ENCODE results near the gene PSORS1C1.

Gene PSORS1C1

GRCh38 chr6:31171931-31172905 lies 57.6 kb downstream of the PSORS1C1 start:
- ChIA-PET POLR2A (no interaction called here), CTCF (no interaction called here)
- no peak for TF ChIP-seq TARDBP (IDR thresholded peaks at IDR 0.05)
- no peak for TF ChIP-seq LEF1 (IDR thresholded peaks at IDR 0.05; ENCODE audit: borderline replicate concordance)
- no peak for TF ChIP-seq BHLHE40 (IDR thresholded peaks at IDR 0.05; ENCODE audit: borderline replicate concordance)
- TF ChIP-seq ELF4 (IDR thresholded peaks at IDR 0.05): no peak
- no peak for TF ChIP-seq ZNF384 (IDR thresholded peaks at IDR 0.05)
- no peak for TF ChIP-seq PKNOX1 (IDR thresholded peaks at IDR 0.05)
- no peak for TF ChIP-seq NFRKB (IDR thresholded peaks at IDR 0.05)
- DNase-seq (ENCODE audit: extremely low spot score): no peak

GRCh38 chr6:31172973-31173384 lies 58.4 kb downstream of the PSORS1C1 start:
- TF ChIP-seq FOXM1 (IDR thresholded peaks at IDR 0.05; ENCODE audit: borderline replicate concordance) (no peak), ELF4 (IDR thresholded peaks at IDR 0.05) (no peak), L3MBTL2 (conservative IDR thresholded peaks at IDR 0.05) (no peak), NFRKB (IDR thresholded peaks at IDR 0.05) (no peak), FOXA1 (IDR thresholded peaks at IDR 0.05) (no peak), ZNF384 (IDR thresholded peaks at IDR 0.05) (no peak), PKNOX1 (IDR thresholded peaks at IDR 0.05) (no peak), HDGF (IDR thresholded peaks at IDR 0.05; ENCODE audit: borderline replicate concordance) (no peak), FOXK2 (IDR thresholded peaks at IDR 0.05) (no peak), LEF1 (IDR thresholded peaks at IDR 0.05; ENCODE audit: borderline replicate concordance) (no peak), BHLHE40 (IDR thresholded peaks at IDR 0.05; ENCODE audit: borderline replicate concordance) (no peak)
- DNase-seq (ENCODE audit: extremely low spot score): no peak
- ChIA-PET CTCF (no interaction called here), POLR2A (no interaction called here)

- ChIA-PET CTCF (no interaction called here), POLR2A (interaction anchor here (0.9 kb wide), 1 partner anchor 15 kb away, joined by 4 read pairs; the partner anchor contains the start of gene TCF19)
- DNase-seq (ENCODE audit: extremely low spot score): no peak
- TF ChIP-seq PKNOX1 (IDR thresholded peaks at IDR 0.05) (no peak), BHLHE40 (IDR thresholded peaks at IDR 0.05; ENCODE audit: borderline replicate concordance) (no peak), SUZ12 (IDR thresholded peaks at IDR 0.05) (no peak), ELF4 (IDR thresholded peaks at IDR 0.05) (no peak), FOXA1 (IDR thresholded peaks at IDR 0.05) (no peak), HDGF (IDR thresholded peaks at IDR 0.05; ENCODE audit: borderline replicate concordance) (no peak), SP1 (IDR thresholded peaks at IDR 0.05) (no peak), FOXK2 (IDR thresholded peaks at IDR 0.05) (no peak), L3MBTL2 (conservative IDR thresholded peaks at IDR 0.05) (no peak), ARNT (IDR thresholded peaks at IDR 0.05) (no peak), ZNF384 (IDR thresholded peaks at IDR 0.05) (no peak), CTBP1 (IDR thresholded peaks at IDR 0.05; ENCODE audit: borderline replicate concordance) (no peak)
Measured at GRCh38 chr6:31173406-31173805, 58.8 kb downstream of the PSORS1C1 start.

- DNase-seq (ENCODE audit: extremely low spot score): no peak
- ChIA-PET CTCF (no interaction called here), POLR2A (interaction anchor here (0.9 to 1.8 kb wide), 2 partner anchors 16 kb away, joined by 4 to 7 read pairs; partner anchors contain the start of gene TCF19)
- TF ChIP-seq FOXK2 (IDR thresholded peaks at IDR 0.05): no peak
- no peak for TF ChIP-seq FOXM1 (IDR thresholded peaks at IDR 0.05; ENCODE audit: borderline replicate concordance)
- TF ChIP-seq SP1 (IDR thresholded peaks at IDR 0.05): no peak
- TF ChIP-seq TARDBP (IDR thresholded peaks at IDR 0.05): no peak
Measured at GRCh38 chr6:31174378-31174777, 59.8 kb downstream of the PSORS1C1 start.

GRCh38 chr6:31175971-31176370 lies 61.4 kb downstream of the PSORS1C1 start:
- no peak for DNase-seq (ENCODE audit: extremely low spot score)
- CTCF ChIA-PET: no interaction called here
- TF ChIP-seq ARNT (IDR thresholded peaks at IDR 0.05): no peak
- TF ChIP-seq NFRKB (IDR thresholded peaks at IDR 0.05): no peak
- no peak for TF ChIP-seq FOXM1 (IDR thresholded peaks at IDR 0.05; ENCODE audit: borderline replicate concordance)
- no peak for TF ChIP-seq SUZ12 (IDR thresholded peaks at IDR 0.05)
- TF ChIP-seq PKNOX1 (IDR thresholded peaks at IDR 0.05): no peak
- TF ChIP-seq HDGF (IDR thresholded peaks at IDR 0.05; ENCODE audit: borderline replicate concordance): no peak
- TF ChIP-seq LEF1 (IDR thresholded peaks at IDR 0.05; ENCODE audit: borderline replicate concordance): no peak
- no peak for TF ChIP-seq FOXA1 (IDR thresholded peaks at IDR 0.05)
- no peak for TF ChIP-seq SP1 (IDR thresholded peaks at IDR 0.05)
- no peak for TF ChIP-seq TARDBP (IDR thresholded peaks at IDR 0.05)
- TF ChIP-seq L3MBTL2 (conservative IDR thresholded peaks at IDR 0.05): no peak
- no peak for TF ChIP-seq FOXK2 (IDR thresholded peaks at IDR 0.05)
- TF ChIP-seq ZNF384 (IDR thresholded peaks at IDR 0.05): no peak
- no peak for TF ChIP-seq BHLHE40 (IDR thresholded peaks at IDR 0.05; ENCODE audit: borderline replicate concordance)
- TF ChIP-seq CTBP1 (IDR thresholded peaks at IDR 0.05; ENCODE audit: borderline replicate concordance): no peak
- no peak for TF ChIP-seq ELF4 (IDR thresholded peaks at IDR 0.05)
- POLR2A ChIA-PET: interaction anchor here (1.0 to 1.8 kb wide), 2 partner anchors 18 to 287 kb away, joined by 3 to 7 read pairs; partner anchors contain the start of gene TCF19

All from HEK293T (cell line).